Measurements from ENCODE around the gene CNGA2.

DNA sequence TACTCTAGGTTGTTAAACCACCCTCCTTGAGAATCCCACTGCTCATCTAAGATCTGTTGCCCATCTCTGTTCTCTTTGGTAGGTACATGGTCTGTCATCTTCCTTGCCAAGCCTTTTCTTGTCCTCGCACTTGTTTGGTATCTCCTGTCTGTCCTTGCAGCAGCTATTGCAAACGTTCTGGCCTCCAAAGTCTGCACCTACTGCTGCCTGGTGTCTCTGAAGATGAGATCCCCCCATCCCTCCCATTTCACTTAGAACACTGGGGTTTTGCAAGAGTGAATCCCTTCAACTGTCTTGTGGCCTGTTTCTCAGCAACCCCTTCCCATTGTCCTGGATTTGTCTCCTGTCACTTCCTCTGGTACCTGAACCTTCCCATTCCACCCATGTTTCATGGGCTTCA lies 673 bp downstream of the CNGA2 start:
- no peak for TF ChIP-seq EZH2phosphoT487 (IDR thresholded peaks at IDR 0.05; ENCODE audit: low read length)
- TF ChIP-seq, protein P1, sequence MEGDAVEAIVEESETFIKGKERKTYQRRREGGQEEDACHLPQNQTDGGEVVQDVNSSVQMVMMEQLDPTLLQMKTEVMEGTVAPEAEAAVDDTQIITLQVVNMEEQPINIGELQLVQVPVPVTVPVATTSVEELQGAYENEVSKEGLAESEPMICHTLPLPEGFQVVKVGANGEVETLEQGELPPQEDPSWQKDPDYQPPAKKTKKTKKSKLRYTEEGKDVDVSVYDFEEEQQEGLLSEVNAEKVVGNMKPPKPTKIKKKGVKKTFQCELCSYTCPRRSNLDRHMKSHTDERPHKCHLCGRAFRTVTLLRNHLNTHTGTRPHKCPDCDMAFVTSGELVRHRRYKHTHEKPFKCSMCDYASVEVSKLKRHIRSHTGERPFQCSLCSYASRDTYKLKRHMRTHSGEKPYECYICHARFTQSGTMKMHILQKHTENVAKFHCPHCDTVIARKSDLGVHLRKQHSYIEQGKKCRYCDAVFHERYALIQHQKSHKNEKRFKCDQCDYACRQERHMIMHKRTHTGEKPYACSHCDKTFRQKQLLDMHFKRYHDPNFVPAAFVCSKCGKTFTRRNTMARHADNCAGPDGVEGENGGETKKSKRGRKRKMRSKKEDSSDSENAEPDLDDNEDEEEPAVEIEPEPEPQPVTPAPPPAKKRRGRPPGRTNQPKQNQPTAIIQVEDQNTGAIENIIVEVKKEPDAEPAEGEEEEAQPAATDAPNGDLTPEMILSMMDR (IDR thresholded peaks at IDR 0.05; ENCODE audit: low read length), result no peak

Measured in MM.1S (cell line).